KOPT-K1 (cell line): ENCODE measurements around the gene TMC5.
"Not testable (repeated sequence)": the region's sequence is repeated elsewhere in the genome, so short reads cannot be mapped to it uniquely, and the experiment has no call there.

Source experiments
- H3K27ac ChIP-seq: fragments of 200-600 bp; sonication (generic); 2 replicates; pipeline ENCODE4 v1.5.1; 2016; ENCODE audit warnings: antibody characterized with exemption, mild to moderate bottlenecking, low read depth, low read length; ENCODE audit not compliant: poor library complexity, severe bottlenecking
- H3K36me3 ChIP-seq: fragments of 200-600 bp; sonication (generic); 2 replicates; pipeline ENCODE4 v1.5.1; 2017; ENCODE audit warnings: antibody characterized with exemption, mild to moderate bottlenecking, low read length, moderate library complexity; ENCODE audit not compliant: insufficient read depth
- H3K9me3 ChIP-seq: fragments of 200-600 bp; sonication (generic); 2 replicates; pipeline ENCODE4 v1.5.1; 2017; ENCODE audit warnings: antibody characterized with exemption, low read length, mild to moderate bottlenecking; ENCODE audit not compliant: insufficient read depth, poor library complexity, severe bottlenecking

The TMC5 gene

DNA sequence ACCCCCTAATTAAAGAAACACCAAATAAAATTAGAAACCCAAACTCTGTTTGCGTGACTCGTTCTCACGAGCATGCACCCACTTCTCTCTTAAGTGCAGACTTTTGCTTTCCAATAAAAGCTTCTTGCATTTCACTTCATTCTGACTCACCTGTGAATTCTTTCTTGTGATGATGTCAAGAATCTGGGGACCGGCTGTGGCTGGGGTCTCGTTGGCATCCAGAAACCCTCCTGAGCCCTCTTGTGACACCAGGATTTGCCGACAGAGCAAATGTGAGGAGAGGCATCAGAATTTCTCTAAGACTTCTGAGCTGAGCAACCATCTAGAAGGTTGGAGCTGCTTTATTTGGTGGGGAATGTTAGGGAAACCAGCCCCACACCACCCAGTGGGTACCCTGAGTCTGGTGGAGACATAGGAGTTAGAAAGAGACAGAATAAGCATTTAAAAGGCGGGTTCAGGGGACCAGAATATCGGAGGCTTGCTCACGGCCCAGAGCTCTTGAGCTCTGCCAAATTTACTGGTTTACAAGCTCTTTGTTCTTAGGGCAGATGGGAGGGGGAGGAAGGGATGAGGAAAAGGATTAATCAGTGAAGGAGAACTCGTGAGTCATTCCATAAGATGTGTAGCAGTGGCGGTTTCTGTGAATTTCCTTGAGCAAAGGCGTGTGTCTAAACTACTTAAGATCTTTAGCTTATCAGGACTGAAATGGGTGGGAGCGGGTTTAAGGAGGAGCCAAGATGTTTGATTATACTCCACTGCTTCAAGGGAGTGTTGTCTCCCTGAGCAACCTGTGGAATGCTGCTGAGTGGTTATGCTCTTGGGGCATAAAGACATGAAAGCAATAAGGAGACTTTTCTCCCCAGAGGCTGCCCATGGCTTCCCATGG is 24.2 kb upstream of the TMC5 start:
- Histone ChIP-seq H3K27ac (no peak overlapping the region), H3K9me3 (peaks cover 6% of the 10 kb centered on the region), H3K36me3 (no peaks in the 10 kb centered on the region)

DNA sequence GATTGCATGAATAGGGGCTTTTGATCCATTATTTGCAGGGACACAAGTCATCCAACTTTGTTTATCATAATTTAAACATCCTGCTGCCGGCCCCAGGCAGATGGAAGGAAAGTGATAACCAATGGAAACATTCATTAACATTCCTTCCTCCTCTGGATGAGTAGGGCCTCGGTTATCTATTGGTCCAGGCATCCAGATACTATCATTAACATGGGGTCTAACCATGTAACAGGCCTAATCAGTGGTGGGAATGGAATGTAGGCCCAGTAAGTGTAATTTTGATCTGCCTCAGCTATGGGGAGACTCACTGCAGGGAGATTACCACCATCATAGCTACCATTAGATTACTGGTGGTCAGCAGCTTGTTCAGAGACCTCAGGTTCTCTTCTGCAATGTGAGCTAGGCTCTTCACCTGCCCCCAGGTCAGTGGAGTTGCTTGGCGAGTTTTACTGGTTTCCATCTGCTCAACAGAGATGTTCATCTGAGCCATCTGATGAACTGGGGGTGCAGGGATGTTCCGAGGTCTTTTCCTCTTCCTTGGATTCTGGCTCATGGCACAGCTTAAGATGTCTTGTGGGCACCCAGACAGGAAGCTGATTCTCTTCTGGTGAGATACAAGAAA is 21.9 kb upstream of the TMC5 start:
- not testable (repeated sequence) for H3K36me3 ChIP-seq, H3K27ac ChIP-seq, H3K9me3 ChIP-seq

GRCh38 chr16:19396555-19397011 is 21.1 kb upstream of the TMC5 start:
- H3K27ac ChIP-seq = no peak overlapping the region
- H3K9me3 ChIP-seq = peaks cover 17% of the 10 kb centered on the region
- H3K36me3 ChIP-seq = no peaks in the 10 kb centered on the region

DNA sequence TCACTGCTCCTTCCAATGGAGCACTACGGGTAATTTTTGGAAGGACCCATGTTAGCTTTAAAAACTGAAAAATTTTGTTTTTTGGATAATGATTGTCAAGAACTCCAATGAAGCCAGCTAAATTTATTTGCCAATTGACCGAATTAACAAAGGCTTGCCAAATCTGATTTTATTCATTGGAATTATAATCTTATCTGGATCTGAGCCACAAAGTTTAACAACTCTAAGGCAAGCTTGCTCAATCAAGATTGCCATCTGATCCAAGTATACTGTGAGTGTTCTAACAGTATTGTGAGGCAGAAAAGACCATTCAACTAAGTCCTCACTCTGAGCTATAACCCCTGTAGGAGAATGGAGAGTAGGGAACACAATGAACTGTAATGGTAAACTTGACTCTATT is 20.3 kb upstream of the TMC5 start:
- not testable (repeated sequence) for H3K36me3 ChIP-seq, H3K27ac ChIP-seq
- H3K9me3 ChIP-seq = peaks cover 22% of the 10 kb centered on the region

DNA sequence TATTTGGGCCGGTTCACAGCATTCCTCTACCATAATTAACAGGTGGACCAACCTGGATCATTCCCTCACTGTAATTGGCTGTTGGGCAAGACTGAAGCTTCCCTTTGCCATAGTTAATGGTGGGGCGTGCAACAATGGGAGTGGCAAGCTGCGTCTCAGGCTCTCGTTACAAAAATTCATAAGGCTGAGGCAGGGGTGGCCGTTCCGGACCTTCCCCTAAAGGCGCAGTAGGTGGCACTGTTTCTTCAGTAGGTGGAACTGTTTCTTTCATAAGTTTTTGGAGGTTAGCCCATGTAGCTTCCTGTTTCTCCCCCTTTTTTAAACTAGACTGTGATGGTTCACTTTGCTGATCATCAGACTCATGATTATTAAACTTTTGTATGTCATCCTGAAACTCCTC is 17.0 kb upstream of the TMC5 start:
- Histone ChIP-seq H3K36me3 (no peaks in the 10 kb centered on the region), H3K27ac (no peak overlapping the region), H3K9me3 (peaks cover 16% of the 10 kb centered on the region)

- Histone ChIP-seq H3K9me3 (peaks cover 9% of the 10 kb centered on the region), H3K36me3 (no peaks in the 10 kb centered on the region), H3K27ac (no peak overlapping the region)
Measured at GRCh38 chr16:19406891-19407491, 10.7 kb upstream of the TMC5 start.

DNA sequence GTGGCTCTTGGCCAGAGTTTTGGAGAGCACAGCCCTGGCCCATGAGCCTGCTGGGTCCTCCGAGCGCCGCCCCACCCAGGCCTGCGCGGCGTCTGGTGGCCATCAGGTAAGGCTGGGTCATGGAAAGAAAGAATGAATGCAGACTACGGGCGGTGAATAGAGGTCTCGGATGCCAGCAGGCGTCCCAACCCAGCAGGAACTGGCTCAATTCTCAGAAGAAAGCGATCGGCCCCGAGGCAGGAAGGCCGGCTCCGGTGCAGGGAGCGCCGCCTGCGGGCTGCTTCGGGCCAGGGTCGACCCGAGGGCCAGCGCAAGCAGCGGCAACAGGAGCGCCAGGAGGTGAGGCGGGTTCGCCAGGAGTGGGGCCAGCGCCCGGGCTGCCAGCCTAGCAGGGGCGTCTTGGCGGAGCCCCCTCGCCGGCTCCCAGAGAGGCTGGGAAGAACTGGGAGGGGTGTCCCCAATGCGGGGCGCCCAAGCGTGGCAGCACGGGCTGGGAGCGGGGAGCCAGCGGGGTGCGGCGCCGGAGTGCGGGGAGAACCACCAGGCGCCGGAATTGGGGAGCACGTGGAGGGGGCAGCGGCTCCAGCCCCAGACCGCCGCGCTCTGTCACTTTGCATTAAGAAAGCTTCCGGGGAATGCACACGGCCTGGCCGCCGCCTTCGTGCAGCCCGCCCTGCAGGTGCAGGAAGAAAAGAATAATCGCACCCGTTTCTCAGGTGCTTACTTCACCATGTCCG is 7.1 kb upstream of the TMC5 start:
- H3K9me3 ChIP-seq = peaks cover 8% of the 10 kb centered on the region
- no peaks in the 10 kb centered on the region for H3K36me3 ChIP-seq
- no peak overlapping the region for H3K27ac ChIP-seq

GRCh38 chr16:19411298-19411697 is 6.4 kb upstream of the TMC5 start:
- peaks cover 8% of the 10 kb centered on the region for H3K9me3 ChIP-seq
- H3K27ac ChIP-seq = no peak overlapping the region
- no peaks in the 10 kb centered on the region for H3K36me3 ChIP-seq

- not testable (repeated sequence) for H3K9me3 ChIP-seq, H3K27ac ChIP-seq, H3K36me3 ChIP-seq
Measured at GRCh38 chr16:19412055-19412454, 5.6 kb upstream of the TMC5 start.

GRCh38 chr16:19415461-19415860 is 2.2 kb upstream of the TMC5 start:
- no peaks in the 10 kb centered on the region for H3K9me3 ChIP-seq
- no peaks in the 10 kb centered on the region for H3K36me3 ChIP-seq
- no peak overlapping the region for H3K27ac ChIP-seq

DNA sequence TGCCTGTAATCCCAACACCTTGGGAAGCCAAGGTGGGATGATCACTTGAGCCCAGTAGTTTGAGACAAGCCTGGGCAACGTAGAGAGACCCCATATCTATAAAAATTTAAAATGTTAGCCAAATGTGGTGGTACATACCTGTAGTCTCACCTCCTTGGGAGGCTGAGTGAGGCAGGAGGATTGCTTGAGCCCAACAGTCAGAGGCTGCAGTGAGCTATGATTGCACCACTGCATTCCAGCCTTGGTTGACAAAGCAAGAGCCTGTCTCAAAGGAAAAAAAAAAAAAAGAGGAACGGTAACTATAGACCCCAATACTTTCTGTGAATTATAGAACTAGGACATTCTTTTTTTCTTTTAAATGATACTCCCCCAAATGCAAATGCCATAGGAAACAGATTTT is 1.8 kb upstream of the TMC5 start:
- Histone ChIP-seq H3K36me3 (no peaks in the 10 kb centered on the region), H3K9me3 (peaks cover 1% of the 10 kb centered on the region), H3K27ac (no peak overlapping the region)

- Histone ChIP-seq H3K27ac (no peak overlapping the region), H3K36me3 (no peaks in the 10 kb centered on the region), H3K9me3 (peaks cover 9% of the 10 kb centered on the region)
Measured at GRCh38 chr16:19418200-19418599, 517 bp downstream of the TMC5 start.

- Histone ChIP-seq H3K36me3 (no peaks in the 10 kb centered on the region), H3K27ac (no peak overlapping the region), H3K9me3 (peaks cover 9% of the 10 kb centered on the region)
Measured at GRCh38 chr16:19419698-19420075, 2.0 kb downstream of the TMC5 start.

GRCh38 chr16:19424478-19424877 is 6.8 kb downstream of the TMC5 start:
- Histone ChIP-seq H3K27ac (no peak overlapping the region), H3K36me3 (no peaks in the 10 kb centered on the region), H3K9me3 (peaks cover 9% of the 10 kb centered on the region)

DNA sequence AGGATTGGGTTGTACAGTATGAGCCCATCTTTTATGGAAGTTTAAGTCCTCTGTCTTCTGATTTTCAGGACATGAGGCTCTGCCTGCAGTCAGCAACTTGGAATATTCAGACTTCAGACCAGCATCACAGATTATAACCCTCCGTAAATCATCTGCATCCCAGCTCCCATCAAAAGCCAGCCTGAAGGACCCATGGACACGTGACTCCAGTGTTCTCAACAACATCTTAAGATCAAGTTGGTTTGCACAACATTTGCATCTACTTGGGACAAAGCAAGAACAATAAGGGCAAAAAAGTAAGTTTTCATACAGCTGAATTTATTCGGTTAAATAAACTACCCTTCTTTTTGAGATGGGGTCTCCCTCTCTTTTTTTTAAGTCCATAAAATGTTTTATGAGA is 12.7 kb downstream of the TMC5 start:
- no peak overlapping the region for H3K27ac ChIP-seq
- no peaks in the 10 kb centered on the region for H3K9me3 ChIP-seq
- H3K36me3 ChIP-seq = no peaks in the 10 kb centered on the region
